ENCODE measurements around the gene ADAMTSL3.

Gene ADAMTSL3

GRCh38 chr15:83739629-83740028 lies 85.7 kb downstream of the ADAMTSL3 start:
- Histone ChIP-seq H3K79me2 (no peaks in the 10 kb centered on the region), H3K9me3 (ENCODE audit: control insufficient read depth, low read length) (no peaks in the 10 kb centered on the region), H3K4me1 (no peaks in the 10 kb centered on the region), H3K4me2 (ENCODE audit: low read length) (no peak overlapping the region), H3K9ac (no peak overlapping the region), H3K27me3 (ENCODE audit: control insufficient read depth, insufficient read depth, low read length) (no peaks in the 10 kb centered on the region), H3K27ac (no peak overlapping the region), H3K36me3 (ENCODE audit: control insufficient read depth, insufficient read depth, low read length) (no peaks in the 10 kb centered on the region), H3K4me3 (ENCODE audit: low read depth, low read length) (no peak overlapping the region), H2AFZ (no peak overlapping the region)
- TF ChIP-seq, protein P1, sequence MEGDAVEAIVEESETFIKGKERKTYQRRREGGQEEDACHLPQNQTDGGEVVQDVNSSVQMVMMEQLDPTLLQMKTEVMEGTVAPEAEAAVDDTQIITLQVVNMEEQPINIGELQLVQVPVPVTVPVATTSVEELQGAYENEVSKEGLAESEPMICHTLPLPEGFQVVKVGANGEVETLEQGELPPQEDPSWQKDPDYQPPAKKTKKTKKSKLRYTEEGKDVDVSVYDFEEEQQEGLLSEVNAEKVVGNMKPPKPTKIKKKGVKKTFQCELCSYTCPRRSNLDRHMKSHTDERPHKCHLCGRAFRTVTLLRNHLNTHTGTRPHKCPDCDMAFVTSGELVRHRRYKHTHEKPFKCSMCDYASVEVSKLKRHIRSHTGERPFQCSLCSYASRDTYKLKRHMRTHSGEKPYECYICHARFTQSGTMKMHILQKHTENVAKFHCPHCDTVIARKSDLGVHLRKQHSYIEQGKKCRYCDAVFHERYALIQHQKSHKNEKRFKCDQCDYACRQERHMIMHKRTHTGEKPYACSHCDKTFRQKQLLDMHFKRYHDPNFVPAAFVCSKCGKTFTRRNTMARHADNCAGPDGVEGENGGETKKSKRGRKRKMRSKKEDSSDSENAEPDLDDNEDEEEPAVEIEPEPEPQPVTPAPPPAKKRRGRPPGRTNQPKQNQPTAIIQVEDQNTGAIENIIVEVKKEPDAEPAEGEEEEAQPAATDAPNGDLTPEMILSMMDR (IDR thresholded peaks at IDR 0.05) = no peak

- Histone ChIP-seq H3K9me3 (ENCODE audit: control insufficient read depth, low read length) (no peaks in the 10 kb centered on the region), H3K4me3 (ENCODE audit: low read depth, low read length) (no peak overlapping the region), H3K27me3 (ENCODE audit: control insufficient read depth, insufficient read depth, low read length) (no peaks in the 10 kb centered on the region), H3K4me2 (ENCODE audit: low read length) (no peak overlapping the region), H2AFZ (no peak overlapping the region), H3K27ac (no peak overlapping the region), H3K36me3 (ENCODE audit: control insufficient read depth, insufficient read depth, low read length) (no peaks in the 10 kb centered on the region), H3K4me1 (no peaks in the 10 kb centered on the region), H3K79me2 (no peaks in the 10 kb centered on the region), H3K9ac (no peak overlapping the region)
- TF ChIP-seq, protein P1 (IDR thresholded peaks at IDR 0.05) = no peak
These were observed 91.8 kb downstream of the ADAMTSL3 start for GRCh38 chr15:83745771-83746170.

GRCh38 chr15:83746231-83746630 lies 92.3 kb downstream of the ADAMTSL3 start:
- no peak overlapping the region for H3K9ac ChIP-seq
- H3K4me3 ChIP-seq (ENCODE audit: low read depth, low read length) = no peak overlapping the region
- H3K36me3 ChIP-seq (ENCODE audit: control insufficient read depth, insufficient read depth, low read length) = no peaks in the 10 kb centered on the region
- no peak overlapping the region for H3K4me2 ChIP-seq (ENCODE audit: low read length)
- H3K9me3 ChIP-seq (ENCODE audit: control insufficient read depth, low read length) = no peaks in the 10 kb centered on the region
- H2AFZ ChIP-seq = no peak overlapping the region
- H3K27ac ChIP-seq = no peak overlapping the region
- H3K79me2 ChIP-seq = no peaks in the 10 kb centered on the region
- no peaks in the 10 kb centered on the region for H3K27me3 ChIP-seq (ENCODE audit: control insufficient read depth, insufficient read depth, low read length)
- no peaks in the 10 kb centered on the region for H3K4me1 ChIP-seq
- TF ChIP-seq, protein P1 (IDR thresholded peaks at IDR 0.05) = no peak

DNA sequence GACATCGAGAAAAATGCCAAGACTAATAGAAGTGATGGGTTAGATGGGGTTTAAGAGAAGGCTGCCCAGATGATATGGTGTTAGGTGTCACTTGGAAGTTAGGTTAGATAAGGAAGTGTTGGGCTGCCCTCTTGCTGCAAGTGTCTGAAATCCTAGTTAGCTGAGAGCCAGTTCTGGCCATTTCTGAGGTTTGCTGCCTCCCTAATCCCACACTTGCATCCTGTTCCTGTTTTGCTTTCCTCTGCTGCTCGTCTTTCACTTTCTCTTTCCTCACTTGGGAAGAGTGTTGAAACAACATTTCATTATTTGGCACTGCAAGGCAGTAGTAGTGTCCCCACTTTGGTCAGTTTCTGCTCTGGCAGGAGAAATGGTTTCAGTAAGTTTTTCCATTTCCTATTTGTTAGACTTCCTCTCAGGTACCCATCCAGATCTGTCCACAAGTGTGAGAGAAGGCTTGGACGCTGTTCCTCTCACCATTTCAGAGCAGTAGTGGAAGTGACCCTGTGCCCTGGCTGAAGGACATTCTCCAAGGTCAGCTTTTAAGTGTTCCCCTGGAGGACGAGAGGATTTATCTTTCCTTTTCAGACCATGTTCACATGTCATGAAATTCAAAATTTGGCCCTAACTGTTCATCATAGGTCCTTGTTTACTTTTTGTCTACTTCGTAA lies 93.3 kb downstream of the ADAMTSL3 start:
- Histone ChIP-seq H3K79me2 (no peaks in the 10 kb centered on the region), H3K4me1 (no peaks in the 10 kb centered on the region), H3K9me3 (ENCODE audit: control insufficient read depth, low read length) (no peaks in the 10 kb centered on the region), H3K27ac (no peak overlapping the region), H3K27me3 (ENCODE audit: control insufficient read depth, insufficient read depth, low read length) (no peaks in the 10 kb centered on the region), H2AFZ (no peak overlapping the region), H3K4me3 (ENCODE audit: low read depth, low read length) (no peak overlapping the region), H3K36me3 (ENCODE audit: control insufficient read depth, insufficient read depth, low read length) (no peaks in the 10 kb centered on the region), H3K9ac (no peak overlapping the region), H3K4me2 (ENCODE audit: low read length) (no peak overlapping the region)
- TF ChIP-seq, protein P1 (IDR thresholded peaks at IDR 0.05) = no peak

DNA sequence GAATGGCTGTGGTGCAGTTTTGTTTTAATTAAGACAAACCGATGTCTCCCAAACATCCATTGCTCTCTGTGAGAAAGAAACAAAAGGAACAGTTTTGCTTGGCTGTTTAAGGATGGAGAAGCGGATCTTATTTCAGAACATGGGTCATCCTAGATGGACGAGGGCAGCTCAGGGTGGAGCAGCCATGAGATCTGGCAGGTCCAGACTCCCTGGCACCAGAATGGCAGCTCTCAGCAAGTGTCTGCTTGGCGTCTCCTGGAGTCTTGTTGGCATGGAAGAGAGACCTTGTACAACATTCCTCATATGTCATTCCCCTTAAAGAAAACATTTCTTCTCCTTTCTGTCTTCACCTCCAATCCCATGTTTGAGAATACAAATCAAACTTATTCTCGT lies 93.8 kb downstream of the ADAMTSL3 start:
- Histone ChIP-seq H3K79me2 (no peaks in the 10 kb centered on the region), H3K9ac (no peak overlapping the region), H3K4me3 (ENCODE audit: low read depth, low read length) (no peak overlapping the region), H3K27me3 (ENCODE audit: control insufficient read depth, insufficient read depth, low read length) (no peaks in the 10 kb centered on the region), H3K36me3 (ENCODE audit: control insufficient read depth, insufficient read depth, low read length) (no peaks in the 10 kb centered on the region), H3K27ac (no peak overlapping the region), H3K9me3 (ENCODE audit: control insufficient read depth, low read length) (no peaks in the 10 kb centered on the region), H2AFZ (no peak overlapping the region), H3K4me2 (ENCODE audit: low read length) (no peak overlapping the region), H3K4me1 (no peaks in the 10 kb centered on the region)
- TF ChIP-seq, protein P1 (IDR thresholded peaks at IDR 0.05) = no peak
